DOHH2 (cell line): ENCODE measurements around the gene PDZK1.

ENCODE experiments used
- CTCF ChIP-seq: fragments of 200-600 bp; sonication (generic); IDR thresholded peaks from one replicate; pipeline ENCODE4 v1.5.1; 2014; ENCODE audit warnings: antibody characterized with exemption, mild to moderate bottlenecking, low read depth, low read length; ENCODE audit not compliant: poor library complexity, severe bottlenecking
- EZH2phosphoT487 ChIP-seq: fragments of 200-600 bp; sonication (generic); IDR thresholded peaks from 2 replicates; pipeline ENCODE4 v1.6.1; 2017; ENCODE audit warnings: borderline replicate concordance, mild to moderate bottlenecking, antibody characterized with exemption, low read length, moderate library complexity, mixed read lengths

- no peak for TF ChIP-seq CTCF
- no peak for TF ChIP-seq EZH2phosphoT487
Measured at GRCh38 chr1:145706086-145706664, 993 bp downstream of the PDZK1 start.
